Fibroblast of lung (primary cell): Measurements from ENCODE around the gene CARD16.

Experiments
- CTCF ChIP-seq, 2 donors: IDR thresholded peaks in 1 of 2; conservative IDR thresholded peaks in 1 of 2; 1 replicate in 1 of 2; 2 replicates in 1 of 2; pipeline ENCODE4 v1.5.1; 2011 to 2012; ENCODE audit warnings: low read length in 2 of 2, control low read depth in 1 of 2, inconsistent platforms in 1 of 2, low read depth in 1 of 2, mild to moderate bottlenecking in 1 of 2
- EZH2 ChIP-seq: IDR thresholded peaks from 2 replicates; pipeline ENCODE4 v1.5.1; 2012; ENCODE audit warnings: low read length, control low read depth, mild to moderate bottlenecking; ENCODE audit errors: missing control alignments

- TF ChIP-seq EZH2 (no peak), CTCF (conservative IDR thresholded peaks at IDR 0.05 in 1 of 2, IDR thresholded peaks at IDR 0.05 in 1 of 2; ENCODE audit: low read depth in 1 of 2, low read length in 2 of 2) (no peak)
Measured at GRCh38 chr11:105074166-105074530, 29.0 kb upstream of the CARD16 start.
